Pons (tissue), 1 donor: Measurements from ENCODE around the gene MICAL3.

Source experiments
- DNase-seq: peaks from one replicate; pipeline ENCODE4 v3.0.0-alpha.2; 2016; ENCODE audit warnings: low spot score

The MICAL3 gene

GRCh38 chr22:17973217-17973616 is 51.1 kb downstream of the MICAL3 start:
- DNase-seq: no peak

- DNase-seq: no peak
Measured at GRCh38 chr22:17972385-17973191, 51.8 kb downstream of the MICAL3 start.

DNA sequence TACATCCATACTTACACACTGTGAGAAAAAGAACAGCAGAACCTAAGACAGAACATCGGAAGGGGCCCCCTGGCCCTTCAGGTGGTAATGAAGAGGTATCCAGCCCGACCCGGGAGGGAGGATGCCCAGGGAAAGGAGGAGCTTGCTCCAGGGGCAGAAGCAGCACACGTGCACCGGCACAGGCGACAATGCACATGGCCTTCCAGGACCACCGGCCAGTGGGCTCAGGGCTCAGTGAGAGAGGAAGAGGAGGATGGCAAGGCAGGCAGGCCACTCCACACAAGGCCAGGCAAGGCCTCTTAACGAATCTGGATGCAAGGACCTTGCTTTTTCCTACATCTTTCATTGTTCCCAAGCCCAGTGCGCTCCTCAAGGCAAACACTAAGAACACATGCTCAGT is 52.6 kb downstream of the MICAL3 start:
- no peak for DNase-seq

DNA sequence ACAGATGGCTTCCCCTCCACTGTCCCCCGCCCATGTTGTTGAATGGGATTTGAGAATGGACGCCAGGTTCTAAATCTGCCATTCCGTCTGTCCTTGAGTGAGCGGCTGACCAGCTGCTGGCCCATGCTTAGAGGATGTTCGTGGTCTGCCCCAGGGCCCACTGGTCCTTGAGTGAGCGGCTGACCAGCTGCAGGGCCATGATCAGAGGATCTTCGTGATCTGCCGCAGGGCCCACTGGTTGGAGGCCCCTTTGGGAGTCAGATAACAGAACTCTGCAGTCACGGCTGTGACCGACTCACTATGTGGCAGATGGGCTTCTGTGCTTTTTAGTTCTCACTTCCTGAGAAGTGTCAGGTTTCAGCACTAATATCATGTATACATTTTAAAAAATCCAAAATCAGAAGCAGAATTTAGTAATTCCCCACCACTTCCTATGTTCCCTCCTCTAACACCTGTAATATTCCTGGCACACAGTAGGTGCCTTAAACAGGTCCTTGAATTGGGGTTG is 54.1 kb downstream of the MICAL3 start:
- no peak for DNase-seq

DNA sequence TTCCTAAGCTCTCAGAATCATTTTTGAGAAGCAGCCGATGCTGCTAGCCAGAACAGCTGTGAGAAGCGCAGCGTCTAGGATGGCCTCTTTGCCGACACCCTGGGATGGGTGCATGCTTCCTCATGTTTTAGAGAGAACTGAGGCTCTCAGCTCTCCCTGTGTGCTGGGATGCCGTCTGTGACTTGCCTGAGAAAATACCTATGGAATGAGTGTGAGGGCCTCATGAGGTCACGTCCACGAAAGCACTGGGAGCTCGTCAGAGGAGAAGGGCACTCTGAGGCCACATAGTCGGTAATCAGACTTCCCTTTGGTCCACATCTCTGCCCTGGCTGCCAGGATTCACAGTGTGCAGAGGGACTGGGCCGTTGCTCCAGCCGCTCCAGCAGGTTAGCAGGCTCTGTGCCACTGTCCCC is 54.7 kb downstream of the MICAL3 start:
- DNase-seq: no peak

DNA sequence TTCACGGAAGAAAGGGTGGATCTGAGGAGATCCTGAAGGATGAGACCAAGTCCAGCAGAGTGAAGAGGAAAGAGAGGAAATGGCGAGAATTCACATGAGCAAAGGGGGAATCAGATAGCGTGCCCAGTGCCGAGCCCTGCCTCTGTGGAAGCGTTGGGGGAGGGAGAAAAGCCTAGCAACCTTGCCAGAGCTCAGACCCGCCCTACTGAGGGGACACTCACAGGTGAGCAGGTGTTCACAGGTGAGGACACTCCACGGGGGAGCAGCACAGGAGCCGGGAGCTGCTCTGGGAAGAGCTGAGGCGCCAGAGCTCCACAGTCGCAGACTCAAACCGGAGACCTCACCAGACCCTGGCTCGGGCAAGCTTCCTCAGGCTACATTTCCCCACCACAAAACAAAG is 56.2 kb downstream of the MICAL3 start:
- DNase-seq: no peak

DNA sequence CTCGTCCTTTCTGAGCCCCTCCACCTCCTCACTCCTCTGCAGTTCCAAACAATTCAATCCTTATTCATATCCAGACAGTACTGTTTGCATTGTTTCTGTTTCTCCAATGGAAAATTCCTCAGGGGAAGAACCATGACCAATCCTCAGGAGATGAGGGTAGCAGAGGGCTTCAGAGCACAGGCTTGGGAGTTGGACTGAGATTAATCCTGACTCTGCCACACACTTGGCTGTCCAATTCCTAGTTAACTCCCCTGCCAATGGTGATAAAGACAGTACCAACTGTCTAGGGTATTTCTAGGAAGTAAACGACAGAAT is 58.0 kb downstream of the MICAL3 start:
- DNase-seq: peak; percentile 65

- no peak for DNase-seq
Measured at GRCh38 chr22:17965538-17966402, 58.6 kb downstream of the MICAL3 start.

DNA sequence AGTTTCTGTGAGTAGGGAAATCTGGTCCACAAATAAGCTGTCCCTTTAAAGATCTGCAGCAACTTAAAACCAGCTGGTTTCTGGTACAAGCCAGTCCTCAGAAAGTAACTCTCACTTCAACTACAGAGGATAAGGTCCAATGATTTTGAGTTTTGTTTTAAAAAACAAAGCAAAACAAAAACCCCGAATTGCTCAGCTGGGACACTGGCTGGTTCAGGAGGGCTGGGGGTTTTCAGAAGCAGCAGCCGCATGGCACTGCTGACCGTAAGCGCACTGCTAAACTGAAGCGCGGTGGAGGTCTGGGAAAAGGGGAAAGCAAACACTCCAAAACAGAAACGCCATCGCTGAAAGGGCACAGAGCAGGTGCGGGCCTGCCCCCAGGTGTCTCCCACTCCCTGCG is 59.7 kb downstream of the MICAL3 start:
- no peak for DNase-seq

- DNase-seq: no peak
Measured at GRCh38 chr22:17964156-17964555, 60.2 kb downstream of the MICAL3 start.

- DNase-seq: no peak
Measured at GRCh38 chr22:17963015-17963414, 61.3 kb downstream of the MICAL3 start.

GRCh38 chr22:17962168-17962567 is 62.2 kb downstream of the MICAL3 start:
- no peak for DNase-seq

DNA sequence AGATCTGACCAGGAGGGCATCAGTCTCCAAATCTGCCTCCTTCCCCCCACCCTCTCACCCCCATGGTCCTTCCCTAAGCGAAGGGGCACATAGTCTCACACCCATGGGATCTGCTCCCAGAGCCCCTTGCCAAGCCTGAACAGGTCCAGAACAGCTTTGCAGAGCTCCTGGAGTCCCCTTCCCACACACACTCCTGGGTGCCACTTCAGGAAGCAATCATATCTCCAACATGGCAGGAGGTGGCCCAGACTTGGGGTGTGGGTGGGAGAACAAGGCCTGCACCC is 63.0 kb downstream of the MICAL3 start:
- no peak for DNase-seq

DNA sequence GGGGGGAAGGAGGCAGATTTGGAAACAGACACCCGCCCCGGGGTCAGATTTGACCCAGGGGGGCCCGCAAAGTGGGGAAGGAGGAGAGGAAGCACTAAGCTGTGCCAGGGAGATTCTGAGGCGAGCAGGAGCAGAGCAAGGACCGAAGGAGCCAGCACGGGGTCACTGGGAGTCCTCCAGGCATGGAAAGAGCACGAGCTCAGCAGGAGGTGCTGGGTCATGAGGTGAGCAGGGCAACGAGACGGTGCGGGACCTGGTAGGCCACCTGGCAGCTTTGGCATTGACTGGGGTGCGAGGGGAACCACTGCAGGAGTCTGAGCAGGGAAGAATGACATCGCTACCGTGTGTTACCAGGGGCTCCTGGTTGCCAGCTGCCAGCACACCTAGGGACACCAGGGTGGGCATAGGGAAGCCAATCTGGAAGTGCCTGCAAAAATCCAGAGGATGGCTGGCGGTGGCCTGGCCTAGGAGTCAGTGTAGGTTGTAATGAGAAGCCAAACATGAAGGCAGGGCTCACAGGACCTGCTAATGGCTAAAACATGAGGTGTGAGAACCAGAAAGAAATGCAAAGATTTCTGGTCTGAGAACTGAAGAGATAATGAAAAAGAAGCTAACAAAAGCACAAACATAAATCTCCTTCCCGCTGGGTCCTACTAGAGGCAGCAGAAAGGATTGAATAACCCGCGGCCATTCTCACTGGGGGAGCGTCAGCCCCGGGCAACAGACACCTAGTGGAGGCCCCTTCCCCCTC is 63.5 kb downstream of the MICAL3 start:
- DNase-seq: no peak

DNA sequence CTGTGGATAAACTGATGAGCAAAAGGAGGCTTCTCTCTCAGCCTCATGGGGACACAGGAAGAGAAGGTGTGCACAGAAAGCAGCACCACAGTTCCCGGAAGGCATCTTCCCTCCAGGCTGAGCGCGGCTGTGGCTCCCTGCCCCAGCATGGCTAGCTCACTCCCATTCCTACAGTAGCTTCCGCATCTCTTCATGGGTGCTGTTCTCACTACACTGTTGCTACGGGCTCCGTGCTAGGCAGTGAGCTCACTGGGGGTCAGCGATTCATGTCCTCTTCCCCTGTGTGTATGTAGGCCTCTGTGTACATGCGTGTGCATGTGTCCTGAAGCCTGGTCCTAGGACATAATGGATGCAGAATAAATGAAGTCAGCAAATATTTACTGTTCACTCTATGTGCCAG is 64.3 kb downstream of the MICAL3 start:
- DNase-seq: no peak

GRCh38 chr22:17958166-17958565 is 66.2 kb downstream of the MICAL3 start:
- DNase-seq: no peak

- DNase-seq: no peak
Measured at GRCh38 chr22:17957693-17958092, 66.7 kb downstream of the MICAL3 start.

GRCh38 chr22:17957204-17957603 is 67.2 kb downstream of the MICAL3 start:
- DNase-seq: no peak

- DNase-seq: no peak
Measured at GRCh38 chr22:17956630-17957029, 67.7 kb downstream of the MICAL3 start.

GRCh38 chr22:17955590-17956379 is 68.6 kb downstream of the MICAL3 start:
- DNase-seq: no peak

DNA sequence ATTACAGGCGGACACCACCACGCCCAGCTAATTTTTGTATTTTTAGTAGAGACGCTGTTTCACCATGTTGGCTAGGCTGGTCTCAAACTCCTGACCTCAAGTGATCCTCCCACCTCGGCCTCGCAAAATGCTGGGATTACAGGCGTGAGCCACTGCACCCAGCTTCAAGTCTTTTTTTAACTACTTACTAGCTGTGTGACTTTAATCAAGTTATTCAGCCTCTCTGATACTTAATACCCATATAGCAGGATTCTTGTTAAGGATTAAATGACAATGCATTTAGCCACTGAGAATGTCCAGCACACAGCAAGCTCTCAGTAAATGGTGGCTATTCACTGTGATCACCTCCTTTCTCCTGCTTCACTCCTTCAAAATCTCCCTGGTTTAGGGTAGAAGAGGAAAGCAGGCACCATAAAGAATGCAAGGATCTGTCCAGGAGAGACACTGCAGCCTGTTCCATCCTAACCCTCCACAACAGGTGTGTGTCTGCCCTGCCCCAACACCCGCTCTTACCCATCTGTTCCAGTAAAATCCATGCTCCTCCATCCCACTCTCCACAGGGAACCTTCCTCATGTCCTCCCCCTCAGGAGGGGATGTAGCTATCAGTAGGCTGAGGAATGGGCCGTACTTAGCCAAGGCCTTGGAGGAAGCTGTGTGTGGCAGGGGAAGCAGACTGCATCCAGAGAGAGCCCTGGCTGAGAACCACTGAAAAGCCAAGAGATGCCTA is 69.3 kb downstream of the MICAL3 start:
- no peak for DNase-seq
